ENCODE measurements around the gene CHST13. TPM values are rescaled to one million over a fixed set of nuclear protein-coding genes. Genes with fewer than 3 reads are reported as not detected.

CHST13 gene
- total RNA-seq, 1 experiment from 2014 or later = not detected

- ChIA-PET CTCF (no interaction called here), POLR2A (ENCODE audit: unreplicated experiment) (no interaction called here)
- DNase-seq = no peak
- Histone ChIP-seq H3K9ac (ENCODE audit: low read length) (no peak overlapping the region), H3K4me2 (ENCODE audit: low read length) (no peak overlapping the region), H3K4me1 (ENCODE audit: insufficient read depth, low read length) (no peaks in the 10 kb centered on the region; the same call in 1 of the 2 replicates), H3K27ac (ENCODE audit: low read length) (no peak overlapping the region), H3K36me3 (ENCODE audit: low read depth, low read length) (no peaks in the 10 kb centered on the region), H3K4me3 (ENCODE audit: low read length) (no peak overlapping the region), H3F3A (ENCODE audit: low read length, unreplicated experiment) (no peaks in the 10 kb centered on the region), H3K27me3 (ENCODE audit: low read length) (no peaks in the 10 kb centered on the region), H3K9me3 (ENCODE audit: low read length) (no peaks in the 10 kb centered on the region), H3K9me2 (replicated peaks; ENCODE audit: low read length) (no peaks in the 10 kb centered on the region), H2AFZ (ENCODE audit: low read length) (no peak overlapping the region), H4K20me1 (ENCODE audit: low read length) (no peaks in the 10 kb centered on the region), H3K79me2 (ENCODE audit: low read length) (no peaks in the 10 kb centered on the region)
- ATAC-seq = no peak
- no TSS peak for BruUV-seq (replicated peaks)
- no peak for TF ChIP-seq CTCF (conservative IDR thresholded peaks at IDR 0.05; ENCODE audit: low read depth, low read length)
- TF ChIP-seq EZH2 (IDR thresholded peaks at IDR 0.05; ENCODE audit: low read length, unreplicated experiment) = no peak
- TF ChIP-seq EZH2phosphoT487 (IDR thresholded peaks at IDR 0.05; ENCODE audit: borderline replicate concordance, low read length) = no peak
- intact Hi-C loops (cut with micrococcal nuclease) = no loop called here
Observed at GRCh38 chr3:126493051-126493450, 30.9 kb upstream of the CHST13 start.

- intact Hi-C loops (cut with micrococcal nuclease) = no loop called here
- BruUV-seq (replicated peaks) = no TSS peak
Observed at GRCh38 chr3:126493739-126494138, 30.2 kb upstream of the CHST13 start.

More at GRCh38 chr3:126493739-126494138, 30.2 kb upstream of the CHST13 start:
- H3K27ac ChIP-seq (ENCODE audit: low read length) = no peak overlapping the region
- H3F3A ChIP-seq (ENCODE audit: low read length, unreplicated experiment) = no peaks in the 10 kb centered on the region
- H3K9me2 ChIP-seq (replicated peaks; ENCODE audit: low read length) = no peaks in the 10 kb centered on the region
- TF ChIP-seq CTCF (conservative IDR thresholded peaks at IDR 0.05; ENCODE audit: low read depth, low read length) = no peak
- no peak for TF ChIP-seq EZH2phosphoT487 (IDR thresholded peaks at IDR 0.05; ENCODE audit: borderline replicate concordance, low read length)
- TF ChIP-seq EZH2 (IDR thresholded peaks at IDR 0.05; ENCODE audit: low read length, unreplicated experiment) = no peak
- ATAC-seq (no peak), DNase-seq (no peak)
- no peaks in the 10 kb centered on the region for H3K9me3 ChIP-seq (ENCODE audit: low read length)
- no peak overlapping the region for H3K4me3 ChIP-seq (ENCODE audit: low read length)
- no peak overlapping the region for H3K4me2 ChIP-seq (ENCODE audit: low read length)
- H3K9ac ChIP-seq (ENCODE audit: low read length) = no peak overlapping the region
- POLR2A ChIA-PET (ENCODE audit: unreplicated experiment) = no interaction called here
- CTCF ChIA-PET = no interaction called here
- no peaks in the 10 kb centered on the region for H3K27me3 ChIP-seq (ENCODE audit: low read length)
- no peaks in the 10 kb centered on the region for H3K79me2 ChIP-seq (ENCODE audit: low read length)
- H3K4me1 ChIP-seq (ENCODE audit: insufficient read depth, low read length) = no peaks in the 10 kb centered on the region; the same call in 1 of the 2 replicates
- no peaks in the 10 kb centered on the region for H3K36me3 ChIP-seq (ENCODE audit: low read depth, low read length)
- no peaks in the 10 kb centered on the region for H4K20me1 ChIP-seq (ENCODE audit: low read length)
- H2AFZ ChIP-seq (ENCODE audit: low read length) = no peak overlapping the region
